Hematopoietic multipotent progenitor cell treated with erythropoietin and hydrocortisone succinate and interleukin-3 and kit ligand, for 6 days (in vitro differentiated cells): ENCODE data around the gene SNX8.
"Not testable (repeated sequence)": the region's sequence is repeated elsewhere in the genome, so short reads cannot be mapped to it uniquely, and the experiment has no call there.

Experiments used
- DNase-seq: peaks from one replicate; pipeline ENCODE4 v3.0.0-alpha.2; 2015

SNX8 gene

GRCh38 chr7:2326951-2327350 lies 12.7 kb upstream of the SNX8 start:
- no peak for DNase-seq

GRCh38 chr7:2325162-2325561 lies 10.9 kb upstream of the SNX8 start:
- peak; percentile 46 for DNase-seq

GRCh38 chr7:2321020-2321419 lies 6.8 kb upstream of the SNX8 start:
- DNase-seq, result no peak

- DNase-seq, result no peak
Observed at GRCh38 chr7:2317556-2318293, 3.5 kb upstream of the SNX8 start.

DNA sequence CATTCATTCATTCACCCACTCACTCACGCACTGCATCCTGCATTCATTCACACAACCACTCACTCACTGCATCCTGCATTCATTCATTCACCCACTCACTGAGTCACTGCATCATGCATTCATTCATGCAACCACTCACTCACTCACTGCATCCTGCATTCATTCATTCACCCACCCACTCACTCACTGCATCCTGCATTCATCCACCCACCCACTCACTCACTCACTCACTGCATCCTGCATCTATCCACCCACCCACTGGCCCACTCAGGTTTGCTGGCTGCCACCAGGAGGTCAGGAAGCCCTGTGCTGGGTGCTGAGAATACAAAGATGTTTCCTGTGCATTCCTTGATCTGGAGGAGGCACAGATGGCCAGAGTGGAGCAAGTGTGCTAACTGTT lies 2.3 kb upstream of the SNX8 start:
- no peak for DNase-seq

DNA sequence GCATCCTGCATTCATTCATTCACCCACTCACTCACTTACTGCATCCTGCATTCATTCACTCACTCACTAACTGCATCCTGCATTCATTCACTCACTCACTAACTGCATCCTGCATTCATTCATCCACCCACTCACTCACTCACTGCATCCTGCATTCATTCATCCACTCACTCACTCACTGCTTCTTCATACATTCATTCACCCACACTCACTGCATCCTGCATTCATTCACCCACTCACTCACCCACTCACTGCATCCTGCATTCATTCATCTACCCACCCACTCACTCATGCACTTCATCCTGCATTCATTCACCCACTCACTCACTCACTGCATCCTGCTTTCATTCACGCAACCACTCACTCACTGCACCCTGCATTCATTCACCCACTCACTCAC lies 1.5 kb upstream of the SNX8 start:
- DNase-seq, result no peak

- not testable (repeated sequence) for DNase-seq
Observed at GRCh38 chr7:2314956-2315530, 802 bp upstream of the SNX8 start.

- peak; percentile 36 for DNase-seq
Observed at GRCh38 chr7:2313450-2314208, 612 bp downstream of the SNX8 start.

DNA sequence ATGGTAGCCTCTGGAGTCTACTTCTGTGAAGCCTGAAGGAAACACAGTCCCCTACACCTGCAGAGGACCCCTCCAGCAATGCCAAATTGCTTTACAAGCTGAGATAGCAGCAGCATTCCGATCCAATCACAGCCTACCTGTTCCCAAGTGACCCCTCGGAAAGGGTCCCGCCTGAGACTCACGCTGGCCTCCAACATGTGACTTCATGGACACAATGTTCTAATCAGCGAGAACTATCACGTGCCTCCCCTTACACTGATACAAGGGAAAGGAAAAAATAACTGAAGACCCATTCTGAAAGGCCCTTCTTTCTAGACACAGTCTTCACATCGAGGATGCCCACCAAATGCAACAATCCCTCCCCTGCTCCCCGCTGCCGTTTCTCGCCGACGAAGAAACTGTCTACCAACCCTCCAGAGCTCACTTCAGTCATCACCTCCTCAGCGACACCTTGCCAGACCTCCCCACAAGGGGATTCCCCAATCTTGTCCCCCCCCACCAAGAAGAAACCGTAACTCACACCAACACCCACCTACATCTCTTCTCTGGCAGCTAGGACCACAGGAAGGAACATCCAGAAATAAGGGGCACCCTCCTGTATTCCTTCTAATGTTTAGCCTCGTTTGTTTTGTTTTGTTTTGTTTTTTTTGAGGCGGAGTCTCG lies 1.8 kb downstream of the SNX8 start:
- no peak for DNase-seq

DNA sequence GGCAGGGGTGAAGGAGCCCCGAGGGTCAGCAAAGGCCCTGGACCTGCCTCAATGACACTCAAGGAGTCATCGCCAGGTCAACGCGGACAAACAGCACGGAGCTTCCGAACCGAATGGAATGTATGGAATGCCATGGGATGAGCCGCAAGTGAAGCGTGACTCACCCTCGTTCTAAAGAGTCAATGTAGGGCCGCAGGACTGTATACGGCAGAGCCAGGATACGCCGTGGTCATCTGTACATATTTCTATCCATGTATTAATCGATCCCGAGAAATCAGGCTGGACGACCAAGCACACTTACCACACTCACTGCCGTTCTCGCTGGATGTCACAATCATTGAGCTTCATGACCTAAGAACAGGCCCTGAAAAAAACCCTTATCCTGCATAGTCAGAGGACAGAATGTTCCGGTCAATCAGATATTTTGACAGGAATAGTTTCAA lies 4.3 kb downstream of the SNX8 start:
- no peak for DNase-seq

GRCh38 chr7:2307690-2308107 lies 6.5 kb downstream of the SNX8 start:
- DNase-seq, result no peak

DNA sequence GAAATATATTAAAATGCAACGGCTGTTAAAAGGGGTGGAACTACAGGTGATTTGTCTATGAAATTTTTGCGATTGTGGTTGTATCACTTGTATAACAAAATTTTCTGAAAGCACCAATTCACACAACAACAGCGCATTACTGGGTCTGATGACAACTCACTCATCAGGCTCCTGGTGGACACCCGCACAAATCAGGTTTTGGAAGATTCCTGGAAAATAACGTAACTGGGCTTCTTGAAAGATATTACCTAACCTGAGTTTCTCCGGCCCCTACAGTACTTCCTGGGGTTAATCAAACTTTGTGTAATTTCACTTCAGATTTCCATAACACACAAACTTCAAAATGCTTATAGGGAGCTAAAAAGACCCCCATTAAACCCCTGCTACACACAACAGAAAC lies 7.6 kb downstream of the SNX8 start:
- DNase-seq, result no peak

DNA sequence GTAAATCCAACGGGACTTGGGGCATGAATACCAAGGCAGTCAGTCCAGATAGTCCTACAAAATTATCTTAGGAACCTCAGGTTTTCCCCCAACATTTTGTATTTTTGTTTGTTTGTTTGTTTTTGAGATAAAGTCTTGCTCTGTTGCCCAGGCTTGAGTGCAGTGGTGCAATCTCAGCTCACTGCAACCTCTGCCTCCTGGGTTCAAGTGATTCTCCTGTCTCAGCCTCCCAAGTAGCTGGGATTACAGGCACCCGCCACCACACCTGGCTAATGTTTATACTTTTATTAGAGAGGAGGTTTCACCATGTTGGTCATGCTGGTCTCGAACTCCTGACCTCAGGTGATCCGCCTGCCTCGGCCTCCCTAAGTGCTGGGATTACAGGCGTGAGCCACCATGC lies 9.0 kb downstream of the SNX8 start:
- not testable (repeated sequence) for DNase-seq

DNA sequence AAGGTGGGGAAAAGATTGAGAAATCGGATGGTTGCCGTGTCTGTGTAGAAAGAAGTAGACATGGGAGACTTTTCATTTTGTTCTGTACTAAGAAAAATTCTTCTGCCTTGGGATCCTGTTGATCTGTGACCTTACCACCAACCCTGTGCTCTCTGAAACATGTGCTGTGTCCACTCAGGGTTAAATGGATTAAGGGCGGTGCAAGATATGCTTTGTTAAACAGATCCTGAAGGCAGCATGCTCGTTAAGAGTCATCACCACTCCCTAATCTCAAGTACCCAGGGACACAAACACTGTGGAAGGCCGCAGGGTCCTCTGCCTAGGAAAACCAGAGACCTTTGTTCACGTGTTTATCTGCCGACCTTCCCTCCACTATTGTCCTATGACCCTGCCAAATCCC lies 10.7 kb downstream of the SNX8 start:
- DNase-seq, result peak; percentile 59

GRCh38 chr7:2302743-2303397 lies 11.4 kb downstream of the SNX8 start:
- not testable (repeated sequence) for DNase-seq

DNA sequence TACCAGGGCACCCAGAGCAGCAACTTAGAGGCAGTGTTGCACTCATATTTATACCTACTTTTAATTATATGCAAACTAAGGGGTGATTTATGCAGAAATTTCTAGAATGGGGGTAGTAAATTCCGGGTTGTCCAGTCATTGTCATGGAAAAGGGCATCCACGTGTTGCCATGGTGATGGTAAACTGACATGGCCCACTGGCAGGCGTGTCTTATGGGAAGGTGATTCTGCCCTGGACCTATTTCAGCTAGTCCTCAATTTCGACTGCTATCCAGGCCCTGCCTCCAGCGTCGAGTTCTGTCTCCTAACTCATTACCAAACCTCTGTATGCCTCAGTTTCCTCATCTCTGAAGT lies 12.8 kb downstream of the SNX8 start:
- no peak for DNase-seq

DNA sequence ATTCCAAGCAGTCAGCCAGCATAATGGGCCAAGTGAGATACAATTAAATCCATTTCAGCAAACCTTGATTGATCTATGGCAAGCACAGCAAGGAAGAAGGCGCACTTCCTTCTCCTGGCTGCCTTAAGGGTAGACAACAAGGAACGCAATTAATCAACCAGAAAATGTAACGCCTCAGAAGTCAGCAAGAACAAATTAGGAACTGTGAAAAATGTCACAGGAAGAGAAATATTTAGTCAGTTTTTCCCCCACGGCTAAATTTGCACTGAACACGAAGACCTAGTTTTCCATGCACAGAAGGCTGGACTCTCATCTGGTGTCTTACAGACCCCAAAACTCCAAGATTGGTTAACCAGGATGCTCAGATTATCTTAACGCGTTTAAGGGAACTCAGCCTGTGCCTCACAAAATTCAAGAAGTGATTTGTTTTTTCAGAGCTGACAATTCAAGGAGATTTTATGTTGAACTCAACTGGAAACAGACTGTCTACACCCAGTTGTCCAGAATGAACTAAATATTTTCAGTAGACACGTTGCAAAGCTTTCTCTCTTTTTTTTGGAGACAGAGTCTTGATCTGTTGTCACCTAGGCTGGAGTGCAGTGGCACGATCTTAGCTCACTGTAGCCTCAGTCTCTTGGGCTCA lies 14.2 kb downstream of the SNX8 start:
- no peak for DNase-seq

DNA sequence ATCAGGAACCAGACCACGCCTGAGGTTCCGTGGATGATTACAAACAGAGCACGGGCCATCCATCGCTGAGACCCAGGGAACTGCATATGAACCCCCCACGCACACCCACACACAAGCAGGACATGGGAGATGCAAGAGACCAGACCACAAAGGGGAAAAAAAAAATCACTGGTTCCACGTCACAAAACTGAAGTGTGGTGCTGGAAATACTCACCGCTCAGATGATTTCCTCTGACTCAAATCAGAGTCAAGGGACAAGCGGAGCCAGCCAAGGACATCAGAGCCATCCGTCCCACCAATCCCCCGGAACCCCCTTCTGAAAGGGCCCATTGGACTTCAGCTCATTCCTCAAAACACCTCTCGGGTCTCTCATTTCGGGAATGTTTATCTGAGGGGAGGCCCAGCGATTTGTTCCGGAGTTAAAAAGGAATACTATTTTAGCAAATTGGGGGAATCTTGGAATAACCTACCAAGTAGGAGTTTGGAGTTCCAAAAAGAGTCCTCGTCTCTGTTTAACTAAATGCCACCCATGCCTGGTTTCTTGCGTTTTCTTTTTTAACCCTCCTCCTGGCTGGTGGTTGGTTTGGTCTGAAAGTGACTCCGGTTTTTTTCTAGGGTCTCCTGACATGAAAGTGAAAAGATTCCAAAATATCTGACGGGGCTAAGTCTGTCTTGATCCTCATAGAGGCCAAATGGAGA lies 15.0 kb downstream of the SNX8 start:
- DNase-seq, result no peak

- no peak for DNase-seq
Observed at GRCh38 chr7:2296832-2297231, 17.4 kb downstream of the SNX8 start.

GRCh38 chr7:2295936-2296620 lies 18.2 kb downstream of the SNX8 start:
- DNase-seq, result no peak

GRCh38 chr7:2290877-2291276 lies 23.4 kb downstream of the SNX8 start:
- no peak for DNase-seq
